K562 (cell line): ENCODE data around the gene PCNX3. TPM values are rescaled to one million over a fixed set of nuclear protein-coding genes. Genes with fewer than 3 reads are reported as not detected.

Experiments used
- ATAC-seq: fragments of 200-7000 bp; cut with Tn5 transposase; 3 replicates; pipeline ENCODE4 v1.9.1; 2020; ENCODE audit warnings: moderate library complexity
- BruUV-seq: library from RNA; stranded (reverse); fragments of 400-500 nt; replicated peaks from 2 replicates; lab custom pipeline; 2021; lab: Mats Ljungman, UMichigan
- CTCF ChIA-PET: fragments of 300-600 bp; formaldehyde crosslinking; extraction: SDS; loops from one replicate; lab custom pipeline; 2021; ENCODE audit warnings: low intra/inter-chr PET ratio; lab: Yijun Ruan, JAX
- POLR2A ChIA-PET: fragments of 300-600, 350-650 bp; sonication (Branson Sonifier 250); formaldehyde crosslinking; extraction: SDS; loops from one replicate; lab custom pipeline; 2021; ENCODE audit warnings: antibody characterized with exemption, inconsistent platforms; lab: Yijun Ruan, JAX
- DNase-seq, 4 experiments: peaks; one replicate each; pipeline versions ENCODE4 v3.0.0 to v3.0.0-alpha.2; 2011 to 2018; ENCODE audit warnings: low spot score in 3 of 4, mixed read lengths in 3 of 4; ENCODE audit errors: extremely low read depth in 1 of 4
- FAIRE-seq: peaks from 2 replicates; lab custom pipeline; 2011; peaks lifted over from hg19 to GRCh38; lab: Jason Lieb, UNC
- H2AFZ ChIP-seq: 2 replicates; pipeline ENCODE4 v1.6.0; 2011; ENCODE audit warnings: low read depth, low read length, control low read depth, inconsistent platforms
- H3K27ac ChIP-seq: fragments of 200-600 bp; 3 replicates; pipeline ENCODE4 v1.8.0; 2011; ENCODE audit warnings: low read depth, mild to moderate bottlenecking, control low read depth, inconsistent platforms, low read length, moderate library complexity, mixed read lengths; ENCODE audit errors: extremely low read depth
- H3K27me3 ChIP-seq, 2 experiments: fragments of 300-600 bp in 1 of 2; 2 replicates in 1 of 2; 3 replicates in 1 of 2; pipeline versions ENCODE4 v1.6.0 to v1.8.0; 2011; ENCODE audit warnings: inconsistent platforms in 2 of 2, low read length in 2 of 2, mild to moderate bottlenecking in 1 of 2, mixed read lengths in 1 of 2, moderate library complexity in 1 of 2; ENCODE audit not compliant: control insufficient read depth in 2 of 2, insufficient read depth in 2 of 2
- H3K36me3 ChIP-seq: fragments of 300-600 bp; 3 replicates; pipeline ENCODE4 v1.8.0; 2011; ENCODE audit warnings: mild to moderate bottlenecking, low read length, inconsistent platforms; ENCODE audit not compliant: control insufficient read depth, insufficient read depth
- H3K4me1 ChIP-seq, 2 experiments: fragments of 200-600 bp in 1 of 2; replicated peaks in 1 of 2; 2 replicates in 1 of 2; 3 replicates in 1 of 2; pipeline versions ENCODE4 v1.5.1 to v1.8.0; 2011; ENCODE audit warnings: inconsistent platforms in 2 of 2, low read length in 2 of 2, mild to moderate bottlenecking in 1 of 2, mixed read lengths in 1 of 2, moderate library complexity in 1 of 2; ENCODE audit not compliant: control insufficient read depth in 2 of 2, insufficient read depth in 2 of 2
- H3K4me2 ChIP-seq: 2 replicates; pipeline ENCODE4 v1.6.1; 2011; ENCODE audit warnings: low read length, control low read depth, inconsistent platforms, mixed read lengths; ENCODE audit not compliant: insufficient read depth
- H3K4me3 ChIP-seq: fragments of 200-600 bp; sonication (generic), shearing (Covaris generic); 2 replicates; pipeline ENCODE4 v1.5.1; 2016; ENCODE audit warnings: control low read depth, inconsistent platforms
- H3K79me2 ChIP-seq: fragments of 200-600 bp; 3 replicates; pipeline ENCODE4 v1.8.0; 2011; ENCODE audit warnings: low read length, inconsistent platforms; ENCODE audit not compliant: control insufficient read depth, insufficient read depth
- H3K9ac ChIP-seq, 2 experiments: 2 replicates each; pipeline versions ENCODE4 v1.6.0 to v1.6.1; 2011; ENCODE audit warnings: low read depth in 2 of 2, low read length in 2 of 2, control low read depth in 1 of 2, inconsistent platforms in 1 of 2, mild to moderate bottlenecking in 1 of 2, mixed read lengths in 1 of 2; ENCODE audit not compliant: insufficient read depth in 1 of 2
- H3K9me1 ChIP-seq: one replicate; pipeline ENCODE4 v1.6.0; 2011; ENCODE audit warnings: inconsistent platforms, mild to moderate bottlenecking, low read length, moderate library complexity; ENCODE audit not compliant: control insufficient read depth, insufficient read depth
- H3K9me3 ChIP-seq: replicated peaks from 2 replicates; pipeline ENCODE4 v1.5.1; 2011; ENCODE audit warnings: low read depth, low read length, inconsistent platforms; ENCODE audit not compliant: control insufficient read depth, insufficient read depth
- H4K20me1 ChIP-seq: replicated peaks from 2 replicates; pipeline ENCODE4 v1.6.1; 2011; ENCODE audit warnings: low read length, inconsistent platforms, mixed read lengths; ENCODE audit not compliant: control insufficient read depth, insufficient read depth
- CTBP1 ChIP-seq: fragments of 450-650 bp; IDR thresholded peaks from 2 replicates; pipeline ENCODE4 v1.6.1; 2016; ENCODE audit warnings: borderline replicate concordance
- MCM3 ChIP-seq: fragments of 450-650 bp; IDR thresholded peaks from 2 replicates; pipeline ENCODE4 v1.6.1; 2016
- POLR2G ChIP-seq: fragments of 200-400 bp; formaldehyde crosslinking; IDR thresholded peaks from 2 replicates; pipeline ENCODE4 v1.6.1; 2017; ENCODE audit warnings: low read depth, mild to moderate bottlenecking, antibody characterized with exemption, low read length, moderate library complexity
- RBFOX2 ChIP-seq: fragments of 200-400 bp; formaldehyde crosslinking; IDR thresholded peaks from 2 replicates; pipeline ENCODE4 v1.6.1; 2017; ENCODE audit warnings: low read depth, mild to moderate bottlenecking, low read length, moderate library complexity
- SMARCA5 ChIP-seq: fragments of 450-650 bp; IDR thresholded peaks from 2 replicates; pipeline ENCODE4 v1.6.1; 2016
- WGBS: fragments of 100-300 bp; shearing (Covaris generic); methylation state at CpG from one replicate; pipeline ENCODE4 v1.1.6; 2016; ENCODE audit warnings: low coverage, mixed read lengths; ENCODE audit not compliant: insufficient coverage; ENCODE audit errors: missing lambda C conversion rate; 5-methylcytosine and 5-hydroxymethylcytosine counted together
- in situ Hi-C: fragments of 300-500 bp; cut with MboI; formaldehyde crosslinking; loops from 4 replicates; pipeline ENCODE4 v1.15.0; 2018; ENCODE audit warnings: inconsistent platforms, mixed read lengths
- intact Hi-C: fragments of 100-400 bp; cut with micrococcal nuclease; formaldehyde crosslinking; loops from 2 replicates; pipeline ENCODE4 v1.14.2; 2022
- polyA plus RNA-seq, 8 experiments: library from polyadenylated mRNA; depleted of rRNA in 4 of 8; stranded (reverse) in 5 of 8; unstranded in 3 of 8; fragments of >200 nt; fragmentation: Nextera tagmentation in 2 of 8; fragmentation: Illumina TruSeq in 1 of 8; extraction: Ambion mirVana in 2 of 8; extraction: Trizol in 1 of 8; gene quantifications; 2 replicates each; pipeline versions ENCODE4 v1.2.1 to v1.2.3, GENCODE V29; 2011 to 2014; ENCODE audit warnings: inconsistent platforms in 1 of 8, missing spikeins in 1 of 8
- total RNA-seq, 7 experiments: library from RNA; depleted of rRNA in 6 of 7; stranded (reverse); fragments of >200 nt in 6 of 7; fragmentation: Illumina TruSeq in 2 of 7; extraction: Trizol in 2 of 7; gene quantifications; 2 replicates each; pipeline versions ENCODE4 v1.2.1 to v1.2.3, GENCODE V29; 2011 to 2021; ENCODE audit warnings: low replicate concordance in 1 of 7

The PCNX3 gene
- total and polyA plus RNA-seq, 9 of the 15 experiments (the other 6 are each of a cell fraction or from before 2014, with no cell fraction given): 0.11 to 47.8 (median 12.8) TPM

DNA sequence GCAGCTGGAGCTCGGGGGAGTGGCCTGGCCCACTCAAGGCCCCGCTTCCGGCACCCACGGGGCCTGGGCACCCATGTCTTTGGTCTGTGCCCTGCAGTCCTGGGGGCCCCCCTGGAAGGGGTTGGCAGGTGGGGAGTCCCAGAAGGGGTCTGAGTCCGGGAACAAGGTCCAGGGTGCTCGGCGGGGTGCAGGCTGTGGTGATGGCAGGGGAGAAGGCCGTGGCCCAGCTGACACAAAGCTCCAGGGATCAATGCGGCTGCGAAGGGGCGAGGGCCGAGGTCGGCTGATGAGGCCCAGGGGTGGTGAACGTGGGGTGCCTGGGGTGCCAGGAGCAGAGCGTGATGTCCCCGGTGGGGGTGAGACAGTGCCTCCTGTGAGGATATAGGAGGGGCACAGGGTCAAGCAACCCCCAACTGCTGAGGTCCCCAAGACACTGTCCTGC lies 17.3 kb upstream of the PCNX3 start:
- BruUV-seq: no TSS peak
- Histone ChIP-seq H3K9ac (no peak overlapping the region; a peak in 1 of 4 replicates), H3K4me2 (no peak overlapping the region), H3K27ac (no peak overlapping the region), H3K4me3 (no peak overlapping the region), H3K9me1 (no peaks in the 10 kb centered on the region), H3K9me3 (no peaks in the 10 kb centered on the region), H2AFZ (no peak overlapping the region), H3K27me3 (no peaks in the 10 kb centered on the region), H3K79me2 (no peaks in the 10 kb centered on the region), H3K36me3 (peaks cover 27% of the 10 kb centered on the region; the same call in 1 of the 3 replicates), H4K20me1 (no peaks in the 10 kb centered on the region), H3K4me1 (peaks cover 6 to 33% of the 10 kb centered on the region in 2 experiments; a peak in 4 of 5 replicates)
- DNase-seq (no peak), ATAC-seq (no peak), FAIRE-seq (no peak)
- CTCF ChIA-PET: no interaction called here
- TF ChIP-seq MCM3: no peak
- peak; percentile 56 for TF ChIP-seq POLR2G
- TF ChIP-seq SMARCA5: no peak
- peak; percentile 34; the same call in 1 of the 2 replicates for TF ChIP-seq RBFOX2
- TF ChIP-seq CTBP1: no peak
- intact Hi-C loops (no loop called here), in situ Hi-C loops (no loop called here)
- POLR2A ChIA-PET: interaction anchor here (0.7 to 1.0 kb wide), 2 partner anchors 23 to 55 kb away, joined by 3 read pairs; partner anchors contain the start of gene EHBP1L1
- WGBS: 92% methylated on average over 10 of the region's 16 CpGs
